Uterus (tissue), 2 donors: ENCODE measurements around the gene KCNQ1.

Experiments used
- POLR2A ChIP-seq, 2 donors: fragments of 450-650 bp; IDR thresholded peaks; one replicate each; pipeline ENCODE4 v1.6.1; 2016; ENCODE audit warnings: antibody characterized with exemption in 2 of 2, mild to moderate bottlenecking in 1 of 2, moderate library complexity in 1 of 2
- TF ChIP-seq, protein P1 (sequence below), 4 experiments: fragments of 200-600 bp in 2 of 4; fragments of 450-650 bp in 2 of 4; sonication (generic) in 2 of 4; IDR thresholded peaks; one replicate each; pipeline ENCODE4 v1.5.1; 2016 to 2019; ENCODE audit warnings: antibody characterized with exemption in 4 of 4, mild to moderate bottlenecking in 2 of 4, moderate library complexity in 1 of 4

DNA sequence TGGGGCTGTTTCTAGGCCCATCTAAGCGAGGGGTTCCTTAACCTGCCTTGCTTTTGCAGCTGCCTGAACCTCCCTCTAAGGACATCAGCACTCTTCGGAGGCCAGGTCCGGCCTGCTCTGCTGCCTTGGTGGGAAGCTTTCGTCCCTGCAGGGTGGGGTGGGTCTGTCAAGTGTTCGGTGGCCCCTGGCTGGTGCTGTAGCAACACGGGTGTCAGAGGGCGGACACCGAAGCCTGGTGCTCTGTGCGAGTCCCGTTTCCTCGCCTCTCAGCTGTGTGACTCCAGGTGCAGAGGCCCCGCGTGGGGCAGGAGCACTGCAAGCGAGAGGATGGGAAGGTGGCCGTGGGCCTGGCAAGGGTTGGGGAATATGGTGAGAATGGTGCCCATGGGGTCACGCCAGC, 376.2 kb downstream of the KCNQ1 start:
- TF ChIP-seq, protein P1, sequence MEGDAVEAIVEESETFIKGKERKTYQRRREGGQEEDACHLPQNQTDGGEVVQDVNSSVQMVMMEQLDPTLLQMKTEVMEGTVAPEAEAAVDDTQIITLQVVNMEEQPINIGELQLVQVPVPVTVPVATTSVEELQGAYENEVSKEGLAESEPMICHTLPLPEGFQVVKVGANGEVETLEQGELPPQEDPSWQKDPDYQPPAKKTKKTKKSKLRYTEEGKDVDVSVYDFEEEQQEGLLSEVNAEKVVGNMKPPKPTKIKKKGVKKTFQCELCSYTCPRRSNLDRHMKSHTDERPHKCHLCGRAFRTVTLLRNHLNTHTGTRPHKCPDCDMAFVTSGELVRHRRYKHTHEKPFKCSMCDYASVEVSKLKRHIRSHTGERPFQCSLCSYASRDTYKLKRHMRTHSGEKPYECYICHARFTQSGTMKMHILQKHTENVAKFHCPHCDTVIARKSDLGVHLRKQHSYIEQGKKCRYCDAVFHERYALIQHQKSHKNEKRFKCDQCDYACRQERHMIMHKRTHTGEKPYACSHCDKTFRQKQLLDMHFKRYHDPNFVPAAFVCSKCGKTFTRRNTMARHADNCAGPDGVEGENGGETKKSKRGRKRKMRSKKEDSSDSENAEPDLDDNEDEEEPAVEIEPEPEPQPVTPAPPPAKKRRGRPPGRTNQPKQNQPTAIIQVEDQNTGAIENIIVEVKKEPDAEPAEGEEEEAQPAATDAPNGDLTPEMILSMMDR (IDR thresholded peaks at IDR 0.05) = no peak
- no peak for TF ChIP-seq POLR2A (IDR thresholded peaks at IDR 0.05)
